Astrocyte of the cerebellum (primary cell): ENCODE data around the gene MXRA7.
A peak's percentile ranks its signal among the peaks of the same experiment; 100 is the strongest.

Source experiments
- DNase-seq: peaks from one replicate; pipeline ENCODE4 v3.0.0-alpha.2; 2011; ENCODE audit warnings: low read depth
- H3K4me3 ChIP-seq: 2 replicates; pipeline ENCODE4 v1.5.1; 2011; ENCODE audit warnings: mild to moderate bottlenecking, low read depth, low read length, moderate library complexity
- in situ Hi-C: cut with HindIII; loops from 2 replicates; pipeline ENCODE4 v1.10.0; 2017; ENCODE audit warnings: low sequenced_read_pairs
- TF ChIP-seq, protein P1 (sequence below): IDR thresholded peaks from 2 replicates; pipeline ENCODE4 v1.5.1; 2012; ENCODE audit warnings: low read length, low read depth, moderate library complexity, mild to moderate bottlenecking; ENCODE audit errors: missing control alignments

Gene MXRA7

GRCh38 chr17:76709077-76709950 is 1.5 kb downstream of the MXRA7 start:
- in situ Hi-C loops: no loop called here
- peak; percentile 95 for DNase-seq
- peak overlapping the region; percentile 72 for H3K4me3 ChIP-seq
- TF ChIP-seq, protein P1, sequence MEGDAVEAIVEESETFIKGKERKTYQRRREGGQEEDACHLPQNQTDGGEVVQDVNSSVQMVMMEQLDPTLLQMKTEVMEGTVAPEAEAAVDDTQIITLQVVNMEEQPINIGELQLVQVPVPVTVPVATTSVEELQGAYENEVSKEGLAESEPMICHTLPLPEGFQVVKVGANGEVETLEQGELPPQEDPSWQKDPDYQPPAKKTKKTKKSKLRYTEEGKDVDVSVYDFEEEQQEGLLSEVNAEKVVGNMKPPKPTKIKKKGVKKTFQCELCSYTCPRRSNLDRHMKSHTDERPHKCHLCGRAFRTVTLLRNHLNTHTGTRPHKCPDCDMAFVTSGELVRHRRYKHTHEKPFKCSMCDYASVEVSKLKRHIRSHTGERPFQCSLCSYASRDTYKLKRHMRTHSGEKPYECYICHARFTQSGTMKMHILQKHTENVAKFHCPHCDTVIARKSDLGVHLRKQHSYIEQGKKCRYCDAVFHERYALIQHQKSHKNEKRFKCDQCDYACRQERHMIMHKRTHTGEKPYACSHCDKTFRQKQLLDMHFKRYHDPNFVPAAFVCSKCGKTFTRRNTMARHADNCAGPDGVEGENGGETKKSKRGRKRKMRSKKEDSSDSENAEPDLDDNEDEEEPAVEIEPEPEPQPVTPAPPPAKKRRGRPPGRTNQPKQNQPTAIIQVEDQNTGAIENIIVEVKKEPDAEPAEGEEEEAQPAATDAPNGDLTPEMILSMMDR: no peak

GRCh38 chr17:76707985-76708807 is 2.6 kb downstream of the MXRA7 start:
- peak overlapping the region; percentile 72 for H3K4me3 ChIP-seq
- TF ChIP-seq, protein P1: peak; percentile 60
- in situ Hi-C loops: no loop called here
- no peak for DNase-seq

DNA sequence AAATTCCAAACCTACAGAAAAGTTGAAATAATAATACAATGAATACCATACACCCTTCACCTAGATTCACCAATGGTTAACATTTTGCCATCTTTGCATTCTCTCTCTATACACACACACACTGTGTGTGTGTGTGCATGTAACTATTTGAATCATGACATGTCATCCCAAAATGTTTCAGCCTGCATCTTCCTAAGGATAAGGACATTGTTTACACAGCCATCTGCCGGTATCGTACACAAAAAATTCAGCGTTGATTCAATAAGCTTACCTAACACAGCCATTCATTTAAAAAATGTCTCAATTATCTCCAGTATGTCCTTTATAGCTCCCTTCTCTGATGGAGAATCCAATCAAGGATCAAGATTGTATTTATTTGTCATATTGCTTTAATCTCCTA is 3.9 kb downstream of the MXRA7 start:
- no peak overlapping the region for H3K4me3 ChIP-seq
- in situ Hi-C loops: no loop called here
- DNase-seq: no peak
- TF ChIP-seq, protein P1: no peak

DNA sequence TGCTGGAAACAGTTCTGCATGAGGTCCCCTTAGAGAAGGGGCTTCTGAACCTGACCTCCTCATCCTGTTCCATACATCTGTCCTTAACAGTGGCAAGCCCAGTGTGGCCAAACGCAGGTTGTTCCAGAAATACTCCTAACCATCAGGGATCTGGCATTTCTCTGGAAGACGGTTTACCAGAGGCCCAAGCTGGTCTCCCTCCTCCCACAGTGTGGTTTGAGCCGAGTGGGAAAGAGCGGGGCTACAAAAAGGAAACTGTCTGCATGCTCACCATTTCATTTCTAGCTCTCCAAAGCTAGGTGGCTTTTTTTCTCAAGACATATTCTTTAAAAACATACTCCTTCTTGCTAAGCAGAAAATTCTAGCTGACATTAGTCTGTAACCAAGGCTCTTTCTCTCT is 6.0 kb downstream of the MXRA7 start:
- H3K4me3 ChIP-seq: no peak overlapping the region
- no peak for DNase-seq
- in situ Hi-C loops: no loop called here
- TF ChIP-seq, protein P1: no peak

DNA sequence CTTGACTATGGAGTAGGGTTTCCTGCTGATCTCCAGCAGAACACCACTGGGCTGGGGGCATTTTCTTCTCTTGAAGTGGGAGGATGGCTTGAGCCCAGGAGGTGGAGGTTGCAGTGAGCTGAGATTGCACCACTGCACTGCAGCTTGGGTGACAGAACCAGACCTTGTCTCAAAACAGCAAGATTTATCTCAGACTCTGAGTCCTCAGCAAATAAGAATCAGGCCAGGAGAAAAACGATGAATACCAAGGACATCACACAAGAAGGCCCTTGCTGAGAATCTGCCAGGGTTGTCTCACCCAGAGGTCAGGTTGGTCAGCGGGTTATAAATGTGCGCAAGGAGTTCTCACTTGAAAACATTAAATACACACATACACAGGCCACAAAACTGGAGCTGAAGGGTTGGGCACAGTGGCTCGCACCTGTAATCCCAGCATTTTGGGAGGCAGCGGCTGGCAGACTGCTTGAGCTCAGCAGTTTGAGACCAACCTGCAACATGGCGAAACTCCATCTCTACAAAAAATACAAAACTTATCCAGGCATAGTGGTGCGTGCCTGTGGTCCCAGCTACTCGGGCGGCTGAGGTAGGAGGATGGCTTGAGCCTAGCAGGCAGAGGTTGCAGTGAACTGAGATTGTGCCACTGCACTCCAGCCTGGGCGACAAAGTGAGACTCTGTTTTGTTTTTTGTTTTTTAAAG is 7.7 kb downstream of the MXRA7 start:
- no peak overlapping the region for H3K4me3 ChIP-seq
- TF ChIP-seq, protein P1: no peak
- in situ Hi-C loops: no loop called here
- DNase-seq: no peak

DNA sequence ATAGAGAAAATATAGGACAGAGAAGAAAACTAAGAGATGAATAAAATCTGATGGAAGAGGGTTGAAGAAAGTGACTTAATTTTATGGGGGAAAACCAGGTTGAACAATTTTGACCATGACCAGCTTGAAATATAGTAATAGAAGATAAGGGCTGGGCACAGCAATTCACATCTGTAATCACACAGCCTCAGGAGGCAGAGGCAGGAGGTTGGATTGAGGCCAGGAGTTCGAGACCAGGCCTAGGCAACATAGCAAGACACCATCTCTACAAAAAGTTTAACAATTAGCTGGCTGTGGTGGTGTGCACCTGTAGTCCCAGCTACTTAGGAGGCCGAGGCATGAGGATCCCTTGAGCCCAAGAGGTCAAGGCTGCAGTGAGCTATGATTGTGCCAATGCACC is 8.7 kb downstream of the MXRA7 start:
- TF ChIP-seq, protein P1: no peak
- no peak for DNase-seq
- H3K4me3 ChIP-seq: no peak overlapping the region
- in situ Hi-C loops: no loop called here
